Tibial artery (tissue), 4 donors: ENCODE measurements around the gene NHLRC3.
"Not testable (repeated sequence)": the region's sequence is repeated elsewhere in the genome, so short reads cannot be mapped to it uniquely, and the experiment has no call there.

Experiments used
- DNase-seq, 2 donors: peaks; one replicate each; pipeline ENCODE4 v3.0.0-alpha.2; 2019
- H3K27ac ChIP-seq, 2 donors: fragments of 200-600 bp; sonication (generic) in 1 of 2; 1 replicate in 1 of 2; 2 replicates in 1 of 2; pipeline ENCODE4 v1.5.1; 2018 to 2019; ENCODE audit warnings: mild to moderate bottlenecking in 1 of 2
- H3K27me3 ChIP-seq, 2 donors: fragments of 200-600 bp; sonication (generic) in 1 of 2; one replicate each; pipeline versions ENCODE4 v1.5.1 to v1.6.0; 2016 to 2019
- H3K36me3 ChIP-seq, 3 donors: fragments of 200-600 bp; sonication (generic) in 2 of 3; one replicate each; pipeline ENCODE4 v1.5.1; 2016 to 2019; ENCODE audit warnings: mild to moderate bottlenecking in 2 of 3
- H3K4me1 ChIP-seq, 4 donors: fragments of 200-600 bp; sonication (generic) in 2 of 4; 1 replicate in 3 of 4; 2 replicates in 1 of 4; pipeline ENCODE4 v1.5.1; 2016 to 2019
- H3K4me3 ChIP-seq, 2 donors: fragments of 200-600 bp; sonication (generic) in 1 of 2; 1 replicate in 1 of 2; 2 replicates in 1 of 2; pipeline ENCODE4 v1.5.1; 2018 to 2019; ENCODE audit warnings: mild to moderate bottlenecking in 2 of 2
- H3K9me3 ChIP-seq, 3 donors: fragments of 200-600 bp; sonication (generic) in 1 of 3; one replicate each; pipeline ENCODE4 v1.5.1; 2016 to 2019
- intact Hi-C: fragments of 100-400 bp; cut with DNase I; formaldehyde crosslinking; loops from one replicate; pipeline ENCODE4 v1.15.0; 2023; ENCODE audit warnings: low total_unique reads
- TF ChIP-seq, protein P1 (sequence below), 2 experiments: fragments of 200-600 bp in 1 of 2; fragments of 450-650 bp in 1 of 2; IDR thresholded peaks; one replicate each; pipeline ENCODE4 v1.5.1; 2017 to 2019; ENCODE audit warnings: antibody characterized with exemption in 2 of 2, mild to moderate bottlenecking in 1 of 2, moderate library complexity in 1 of 2

Gene NHLRC3

DNA sequence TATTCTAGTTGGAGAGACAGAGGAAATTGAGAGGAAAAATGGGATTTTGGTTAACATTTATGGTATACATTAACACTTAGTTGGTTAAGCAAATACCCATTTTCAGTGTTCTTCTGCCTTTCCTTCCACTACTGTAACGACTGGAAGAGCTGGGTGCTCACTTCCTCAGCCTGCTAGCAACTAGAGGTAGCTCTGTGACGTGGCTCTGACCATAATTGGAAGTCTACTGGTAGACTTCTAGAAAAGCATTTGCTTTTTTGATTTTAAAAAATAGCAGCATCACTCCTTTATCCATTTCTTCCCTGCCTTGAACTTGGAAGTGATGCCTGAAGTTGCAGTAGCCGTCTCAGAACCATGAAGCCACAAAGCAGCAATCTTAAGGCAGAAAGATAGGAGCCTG, 15.9 kb downstream of the NHLRC3 start:
- no peak for DNase-seq
- no peak overlapping the region for H3K27ac ChIP-seq
- no peaks in the 10 kb centered on the region for H3K27me3 ChIP-seq
- intact Hi-C loops = loop anchor here (5.0 kb wide), 1 partner anchor 563 kb away; no protein-coding TSS in a partner anchor
- H3K9me3 ChIP-seq = no peaks in the 10 kb centered on the region
- no peak overlapping the region for H3K4me3 ChIP-seq
- TF ChIP-seq, protein P1, sequence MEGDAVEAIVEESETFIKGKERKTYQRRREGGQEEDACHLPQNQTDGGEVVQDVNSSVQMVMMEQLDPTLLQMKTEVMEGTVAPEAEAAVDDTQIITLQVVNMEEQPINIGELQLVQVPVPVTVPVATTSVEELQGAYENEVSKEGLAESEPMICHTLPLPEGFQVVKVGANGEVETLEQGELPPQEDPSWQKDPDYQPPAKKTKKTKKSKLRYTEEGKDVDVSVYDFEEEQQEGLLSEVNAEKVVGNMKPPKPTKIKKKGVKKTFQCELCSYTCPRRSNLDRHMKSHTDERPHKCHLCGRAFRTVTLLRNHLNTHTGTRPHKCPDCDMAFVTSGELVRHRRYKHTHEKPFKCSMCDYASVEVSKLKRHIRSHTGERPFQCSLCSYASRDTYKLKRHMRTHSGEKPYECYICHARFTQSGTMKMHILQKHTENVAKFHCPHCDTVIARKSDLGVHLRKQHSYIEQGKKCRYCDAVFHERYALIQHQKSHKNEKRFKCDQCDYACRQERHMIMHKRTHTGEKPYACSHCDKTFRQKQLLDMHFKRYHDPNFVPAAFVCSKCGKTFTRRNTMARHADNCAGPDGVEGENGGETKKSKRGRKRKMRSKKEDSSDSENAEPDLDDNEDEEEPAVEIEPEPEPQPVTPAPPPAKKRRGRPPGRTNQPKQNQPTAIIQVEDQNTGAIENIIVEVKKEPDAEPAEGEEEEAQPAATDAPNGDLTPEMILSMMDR (IDR thresholded peaks at IDR 0.05) = no peak
- H3K4me1 ChIP-seq = no peaks in the 10 kb centered on the region
- H3K36me3 ChIP-seq = peaks cover 0 to 10% (median 7%) of the 10 kb centered on the region in 3 donors

DNA sequence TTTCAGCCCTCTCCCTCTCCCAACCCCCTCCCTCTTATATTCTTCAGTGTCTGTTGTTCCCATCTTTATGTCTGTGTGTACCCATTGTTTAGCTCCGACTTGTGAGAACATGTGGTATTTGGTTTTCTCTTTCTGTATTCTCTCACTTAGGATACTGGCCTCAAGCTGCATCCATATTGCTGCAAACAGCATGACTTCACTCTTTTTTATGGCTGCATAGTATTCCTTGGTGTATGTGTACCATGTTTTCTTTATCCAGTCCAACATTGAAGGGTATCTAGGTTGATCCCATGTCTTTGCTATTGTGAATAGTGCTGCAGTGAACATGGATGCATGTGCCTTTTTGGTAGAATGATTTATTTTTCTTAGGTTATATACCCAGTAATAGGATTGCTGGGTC, 17.8 kb downstream of the NHLRC3 start:
- intact Hi-C loops = no loop called here
- no peak overlapping the region for H3K27ac ChIP-seq
- TF ChIP-seq, protein P1 (IDR thresholded peaks at IDR 0.05) = no peak

DNA sequence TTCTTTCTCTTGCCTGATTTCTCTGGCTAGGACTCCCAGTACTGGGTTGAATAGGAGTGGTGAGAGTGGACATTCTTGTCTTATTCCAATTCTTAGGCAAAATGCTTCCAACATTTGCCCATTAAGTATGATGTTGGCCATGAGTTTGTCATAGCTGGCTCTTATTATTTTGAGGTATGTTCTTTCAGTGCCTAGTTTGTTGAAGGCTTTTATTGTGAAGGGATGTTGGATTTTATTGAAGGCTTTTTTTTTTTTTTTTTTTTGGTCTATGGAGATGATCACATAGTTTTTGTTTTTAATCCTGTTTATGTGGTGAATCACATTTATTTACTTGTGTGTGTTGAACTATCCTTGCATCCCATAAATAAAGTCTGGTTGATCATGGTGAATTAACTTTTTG, 19.8 kb downstream of the NHLRC3 start:
- Histone ChIP-seq H3K9me3 (no peaks in the 10 kb centered on the region), H3K4me3 (no peak overlapping the region), H3K27ac (no peak overlapping the region), H3K36me3 (peaks cover 0 to 6% (median 5%) of the 10 kb centered on the region in 3 donors), H3K27me3 (no peaks in the 10 kb centered on the region), H3K4me1 (no peaks in the 10 kb centered on the region)
- TF ChIP-seq, protein P1 (IDR thresholded peaks at IDR 0.05) = no peak
- intact Hi-C loops = no loop called here
- no peak for DNase-seq

More for the DNA sequence above, 17.8 kb downstream of the NHLRC3 start:
- no peaks in the 10 kb centered on the region for H3K4me1 ChIP-seq
- peaks cover 0 to 10% (median 7%) of the 10 kb centered on the region in 3 donors for H3K36me3 ChIP-seq
- no peaks in the 10 kb centered on the region for H3K27me3 ChIP-seq
- no peak overlapping the region for H3K4me3 ChIP-seq
- DNase-seq = no peak
- H3K9me3 ChIP-seq = no peaks in the 10 kb centered on the region

DNA sequence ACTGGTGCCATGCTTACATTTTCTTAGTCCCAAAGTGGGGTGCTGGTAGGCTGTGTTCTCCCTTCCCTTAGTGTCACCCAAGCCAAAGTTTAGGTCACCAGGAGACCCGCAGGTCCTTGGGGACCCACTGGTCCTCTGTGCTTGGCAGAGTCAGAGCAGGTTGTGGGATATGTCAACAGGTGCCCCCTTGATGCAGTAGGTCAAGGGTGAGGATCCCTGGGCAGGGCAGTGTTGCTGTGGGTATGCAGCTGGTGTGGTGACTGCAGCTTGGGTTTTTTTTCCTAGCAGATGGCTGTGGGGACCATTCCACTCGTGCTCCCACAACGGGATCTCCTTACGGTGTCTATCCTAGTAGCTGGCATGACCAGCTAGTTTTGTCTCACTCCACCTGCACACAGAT, 23.7 kb downstream of the NHLRC3 start:
- Histone ChIP-seq H3K9me3 (no peaks in the 10 kb centered on the region), H3K4me1 (no peaks in the 10 kb centered on the region), H3K36me3 (peaks cover 0 to 8% (median 7%) of the 10 kb centered on the region in 3 donors), H3K4me3 (no peak overlapping the region), H3K27ac (no peak overlapping the region), H3K27me3 (no peaks in the 10 kb centered on the region)
- intact Hi-C loops = no loop called here
- DNase-seq = no peak
- TF ChIP-seq, protein P1 (IDR thresholded peaks at IDR 0.05) = no peak

DNA sequence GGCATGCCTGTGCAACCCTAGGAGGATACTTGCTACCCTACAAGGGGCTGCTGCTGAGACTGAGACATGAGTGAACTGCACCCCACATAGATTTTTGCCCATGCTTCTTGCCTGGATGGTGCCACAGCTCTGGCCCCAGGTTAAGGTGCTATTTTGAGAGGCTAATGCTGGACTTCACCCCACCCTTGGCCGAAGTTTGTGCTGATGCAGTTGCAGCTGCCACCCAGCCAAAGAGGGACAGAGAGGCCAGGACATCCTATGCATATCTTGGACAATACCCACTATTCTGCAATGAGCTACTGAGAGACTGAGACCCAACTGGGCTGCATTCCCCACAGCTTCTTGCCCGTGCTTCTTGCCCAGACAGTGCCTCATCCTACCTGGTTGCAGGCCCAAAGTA, 34.6 kb downstream of the NHLRC3 start:
- no peak for DNase-seq
- H3K36me3 ChIP-seq = no peaks in the 10 kb centered on the region
- H3K27me3 ChIP-seq = peaks cover 0 to 13% of the 10 kb centered on the region in 2 donors
- intact Hi-C loops = no loop called here
- no peak overlapping the region for H3K4me3 ChIP-seq
- H3K4me1 ChIP-seq = no peaks in the 10 kb centered on the region
- TF ChIP-seq, protein P1 (IDR thresholded peaks at IDR 0.05) = no peak
- no peaks in the 10 kb centered on the region for H3K9me3 ChIP-seq
- H3K27ac ChIP-seq = no peak overlapping the region

DNA sequence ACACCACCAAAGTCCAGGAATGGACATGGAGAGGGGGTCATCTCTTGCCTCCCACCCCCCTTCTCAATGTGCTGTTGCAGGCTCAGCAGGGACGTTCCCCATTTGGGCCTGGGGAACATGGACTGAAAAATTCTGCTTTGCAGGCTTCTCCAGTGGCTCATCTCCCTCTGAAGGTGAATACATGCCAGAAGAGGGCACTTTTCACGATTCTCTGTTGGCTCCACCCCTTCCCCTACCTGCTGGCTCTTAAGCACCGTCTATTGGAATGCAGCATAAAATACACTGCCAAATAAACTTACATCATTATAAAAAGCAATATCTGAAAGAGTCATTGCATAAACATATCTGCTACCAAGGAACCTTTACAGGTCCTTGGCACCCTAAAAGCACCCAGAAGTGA, 35.7 kb downstream of the NHLRC3 start:
- Histone ChIP-seq H3K9me3 (no peaks in the 10 kb centered on the region), H3K4me3 (no peak overlapping the region), H3K36me3 (no peaks in the 10 kb centered on the region), H3K27ac (no peak overlapping the region), H3K4me1 (no peaks in the 10 kb centered on the region), H3K27me3 (peaks cover 0 to 13% of the 10 kb centered on the region in 2 donors)
- intact Hi-C loops = no loop called here
- DNase-seq = no peak
- TF ChIP-seq, protein P1 (IDR thresholded peaks at IDR 0.05) = no peak

DNA sequence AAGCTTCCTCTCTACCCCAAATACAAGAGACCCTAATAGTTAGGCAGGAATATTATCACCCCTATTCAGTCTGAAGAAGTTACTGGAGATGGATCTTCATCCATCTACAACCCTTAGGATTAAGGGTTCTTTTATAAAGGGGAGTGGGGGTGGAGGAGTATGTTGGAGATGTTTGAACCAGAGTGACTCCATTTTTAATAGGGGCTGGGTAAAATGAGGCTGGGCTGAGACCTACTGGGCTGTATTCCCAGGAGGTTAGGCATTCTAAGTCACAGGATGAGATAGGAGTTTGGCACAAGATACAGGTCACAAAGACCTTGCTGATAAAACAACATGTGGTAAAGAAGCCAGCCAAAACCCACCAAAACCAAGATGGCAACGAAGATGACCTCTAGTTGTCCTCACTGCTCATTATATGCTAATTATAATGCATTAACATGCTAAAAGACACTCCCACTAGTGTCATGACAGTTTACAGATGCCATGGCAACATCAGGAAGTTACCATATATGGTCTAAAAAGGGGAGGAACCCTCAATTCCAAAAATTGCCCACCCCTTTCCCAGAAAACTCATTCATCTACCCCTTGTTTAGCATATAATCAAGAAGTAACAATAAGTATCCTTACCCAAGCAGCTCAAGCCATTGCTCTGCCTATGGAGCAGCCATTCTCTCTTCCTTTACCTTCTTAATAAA, 48.1 kb downstream of the NHLRC3 start:
- H3K36me3 ChIP-seq, intact Hi-C loops, H3K9me3 ChIP-seq, DNase-seq, H3K27ac ChIP-seq, H3K4me3 ChIP-seq, H3K27me3 ChIP-seq, H3K4me1 ChIP-seq: not testable (repeated sequence)
